ENCODE data around the gene DNAH1.

DNAH1 gene

DNA sequence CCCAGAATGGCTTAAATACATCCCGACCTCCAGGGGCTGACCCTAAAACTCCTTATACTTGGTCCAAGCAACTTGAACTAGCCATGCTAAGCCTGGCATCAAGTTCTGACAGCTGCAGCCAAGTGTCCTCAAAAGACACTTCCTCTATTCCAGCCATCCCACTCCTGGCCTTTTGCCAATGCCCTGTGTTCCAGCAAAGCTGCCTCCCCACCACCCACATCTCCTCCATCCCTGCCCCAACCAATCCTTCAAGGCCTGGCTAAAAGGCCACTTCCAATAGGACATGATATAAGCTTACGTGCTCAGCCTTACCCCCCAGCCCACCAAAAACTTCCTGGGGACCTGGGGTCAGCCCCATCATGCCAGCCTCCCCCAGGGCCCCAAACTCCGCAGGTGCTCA lies 87.8 kb downstream of the DNAH1 start:
- H3K4me3 ChIP-seq (ENCODE audit: insufficient read depth in 1 of 2, low read depth in 1 of 2, low read length in 2 of 2): no peak overlapping the region
- no peak overlapping the region for H2BK15ac ChIP-seq (ENCODE audit: low read depth, poor library complexity, severe bottlenecking)
- no peak overlapping the region for H3K14ac ChIP-seq (ENCODE audit: low read length in 2 of 2)
- H3K36me3 ChIP-seq (ENCODE audit: control insufficient read depth in 1 of 2, insufficient read depth in 2 of 2, low read depth in 1 of 2, low read length in 2 of 2): peaks cover 93 to 95% of the 10 kb centered on the region in 2 experiments
- H2BK5ac ChIP-seq (ENCODE audit: low read depth, low read length, poor library complexity, severe bottlenecking): no peak overlapping the region
- no peak overlapping the region for H3K23ac ChIP-seq (ENCODE audit: low read length in 2 of 2)
- H4K91ac ChIP-seq (ENCODE audit: low read length): no peak overlapping the region
- H3K9me3 ChIP-seq (ENCODE audit: control insufficient read depth, low read length): no peaks in the 10 kb centered on the region
- H2AK5ac ChIP-seq (ENCODE audit: low read length, severe bottlenecking): no peak overlapping the region
- 98% methylated on average over 3 of the region's 3 CpGs for WGBS
- peaks cover 12% of the 10 kb centered on the region for H3K4me1 ChIP-seq (ENCODE audit: control insufficient read depth, insufficient read depth, low read depth, low read length)
- H3K9ac ChIP-seq (ENCODE audit: low read length): no peak overlapping the region
- H3K4ac ChIP-seq (ENCODE audit: low read depth in 1 of 2, low read length in 2 of 2): no peak overlapping the region
- H3K27ac ChIP-seq (ENCODE audit: low read length, poor library complexity, severe bottlenecking): no peak overlapping the region
- no peak for DNase-seq
- H3K27me3 ChIP-seq (ENCODE audit: control insufficient read depth in 1 of 2, insufficient read depth in 1 of 2, low read length in 2 of 2): no peaks in the 10 kb centered on the region
- no peak overlapping the region for H4K8ac ChIP-seq (ENCODE audit: low read length)
- no peak overlapping the region for H3K18ac ChIP-seq (ENCODE audit: low read depth in 1 of 2, low read length in 2 of 2)
- no peak overlapping the region for H3K4me2 ChIP-seq (ENCODE audit: low read length, poor library complexity, severe bottlenecking)
- H3K79me1 ChIP-seq (replicated peaks; ENCODE audit: low read length, poor library complexity, severe bottlenecking): peaks cover 46% of the 10 kb centered on the region
- H2AFZ ChIP-seq (ENCODE audit: low read depth, low read length): no peak overlapping the region
- H2BK120ac ChIP-seq (ENCODE audit: low read depth, low read length): no peak overlapping the region
- no peak overlapping the region for H2BK12ac ChIP-seq (ENCODE audit: low read length in 2 of 2)

GRCh38 chr3:52404391-52404790 lies 88.3 kb downstream of the DNAH1 start:
- Histone ChIP-seq H4K91ac (ENCODE audit: low read length) (no peak overlapping the region), H3K9ac (ENCODE audit: low read length) (no peak overlapping the region), H3K14ac (ENCODE audit: low read length in 2 of 2) (no peak overlapping the region), H3K4ac (ENCODE audit: low read depth in 1 of 2, low read length in 2 of 2) (no peak overlapping the region), H3K27ac (ENCODE audit: low read length, poor library complexity, severe bottlenecking) (no peak overlapping the region), H2BK15ac (ENCODE audit: low read depth, poor library complexity, severe bottlenecking) (no peak overlapping the region), H3K79me1 (replicated peaks; ENCODE audit: low read length, poor library complexity, severe bottlenecking) (peaks cover 48% of the 10 kb centered on the region), H2AK5ac (ENCODE audit: low read length, severe bottlenecking) (no peak overlapping the region), H3K27me3 (ENCODE audit: control insufficient read depth in 1 of 2, insufficient read depth in 1 of 2, low read length in 2 of 2) (no peaks in the 10 kb centered on the region), H4K8ac (ENCODE audit: low read length) (no peak overlapping the region), H3K4me2 (ENCODE audit: low read length, poor library complexity, severe bottlenecking) (no peak overlapping the region), H3K18ac (ENCODE audit: low read depth in 1 of 2, low read length in 2 of 2) (no peak overlapping the region), H3K36me3 (ENCODE audit: control insufficient read depth in 1 of 2, insufficient read depth in 2 of 2, low read depth in 1 of 2, low read length in 2 of 2) (peaks cover 89 to 91% of the 10 kb centered on the region in 2 experiments), H3K4me1 (ENCODE audit: control insufficient read depth, insufficient read depth, low read depth, low read length) (peaks cover 15% of the 10 kb centered on the region), H2BK5ac (ENCODE audit: low read depth, low read length, poor library complexity, severe bottlenecking) (no peak overlapping the region), H2BK120ac (ENCODE audit: low read depth, low read length) (no peak overlapping the region), H3K4me3 (ENCODE audit: insufficient read depth in 1 of 2, low read depth in 1 of 2, low read length in 2 of 2) (no peak overlapping the region), H2AFZ (ENCODE audit: low read depth, low read length) (no peak overlapping the region), H3K23ac (ENCODE audit: low read length in 2 of 2) (no peak overlapping the region), H3K9me3 (ENCODE audit: control insufficient read depth, low read length) (no peaks in the 10 kb centered on the region), H2BK12ac (ENCODE audit: low read length in 2 of 2) (no peak overlapping the region)
- no peak for DNase-seq
- 96% methylated on average over 10 of the region's 10 CpGs for WGBS

DNA sequence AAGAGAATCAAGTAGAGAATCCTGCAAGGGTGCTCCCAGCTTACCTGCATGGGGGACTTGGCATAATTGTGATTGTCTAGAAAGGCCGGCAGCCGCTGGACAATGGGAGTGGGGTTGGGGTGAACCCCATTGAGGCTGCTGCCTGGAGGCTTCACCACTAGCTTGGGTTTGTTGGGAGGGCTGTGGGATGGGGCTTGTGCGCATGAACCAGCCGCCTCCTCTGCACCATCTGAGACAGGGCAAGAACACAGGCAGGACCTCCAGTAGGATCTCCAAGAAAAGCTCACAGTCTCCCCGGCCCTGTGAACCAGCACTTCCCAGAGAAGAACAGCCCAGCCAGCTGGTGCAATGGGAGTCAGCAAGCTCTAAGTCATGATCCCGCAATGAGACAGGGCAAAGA lies 88.9 kb downstream of the DNAH1 start:
- Histone ChIP-seq H3K4me3 (ENCODE audit: insufficient read depth in 1 of 2, low read depth in 1 of 2, low read length in 2 of 2) (no peak overlapping the region), H4K8ac (ENCODE audit: low read length) (no peak overlapping the region)

GRCh38 chr3:52405601-52406110 lies 89.5 kb downstream of the DNAH1 start:
- Histone ChIP-seq H3K79me1 (replicated peaks; ENCODE audit: low read length, poor library complexity, severe bottlenecking) (peaks cover 49% of the 10 kb centered on the region), H2BK120ac (ENCODE audit: low read depth, low read length) (no peak overlapping the region), H4K8ac (ENCODE audit: low read length) (no peak overlapping the region), H3K23ac (ENCODE audit: low read length in 2 of 2) (no peak overlapping the region), H3K14ac (ENCODE audit: low read length in 2 of 2) (no peak overlapping the region), H3K4ac (ENCODE audit: low read depth in 1 of 2, low read length in 2 of 2) (no peak overlapping the region), H3K9me3 (ENCODE audit: control insufficient read depth, low read length) (no peaks in the 10 kb centered on the region), H2BK5ac (ENCODE audit: low read depth, low read length, poor library complexity, severe bottlenecking) (no peak overlapping the region), H4K91ac (ENCODE audit: low read length) (no peak overlapping the region), H3K9ac (ENCODE audit: low read length) (no peak overlapping the region), H2BK15ac (ENCODE audit: low read depth, poor library complexity, severe bottlenecking) (no peak overlapping the region), H2AFZ (ENCODE audit: low read depth, low read length) (no peak overlapping the region), H3K36me3 (ENCODE audit: control insufficient read depth in 1 of 2, insufficient read depth in 2 of 2, low read depth in 1 of 2, low read length in 2 of 2) (peaks cover 77 to 80% of the 10 kb centered on the region in 2 experiments), H2BK12ac (ENCODE audit: low read length in 2 of 2) (no peak overlapping the region), H3K18ac (ENCODE audit: low read depth in 1 of 2, low read length in 2 of 2) (no peak overlapping the region), H3K4me1 (ENCODE audit: control insufficient read depth, insufficient read depth, low read depth, low read length) (peaks cover 14% of the 10 kb centered on the region), H2AK5ac (ENCODE audit: low read length, severe bottlenecking) (no peak overlapping the region), H3K4me2 (ENCODE audit: low read length, poor library complexity, severe bottlenecking) (no peak overlapping the region), H3K27me3 (ENCODE audit: control insufficient read depth in 1 of 2, insufficient read depth in 1 of 2, low read length in 2 of 2) (no peaks in the 10 kb centered on the region), H3K4me3 (ENCODE audit: insufficient read depth in 1 of 2, low read depth in 1 of 2, low read length in 2 of 2) (no peak overlapping the region), H3K27ac (ENCODE audit: low read length, poor library complexity, severe bottlenecking) (no peak overlapping the region)
- DNase-seq: no peak
- WGBS: 98% methylated on average over 4 of the region's 4 CpGs

More for the DNA sequence above, 88.9 kb downstream of the DNAH1 start:
- no peak for DNase-seq
- no peak overlapping the region for H2AFZ ChIP-seq (ENCODE audit: low read depth, low read length)
- no peak overlapping the region for H3K27ac ChIP-seq (ENCODE audit: low read length, poor library complexity, severe bottlenecking)
- H2BK15ac ChIP-seq (ENCODE audit: low read depth, poor library complexity, severe bottlenecking): no peak overlapping the region
- no peak overlapping the region for H3K4me2 ChIP-seq (ENCODE audit: low read length, poor library complexity, severe bottlenecking)
- WGBS: 95% methylated on average over 6 of the region's 6 CpGs
- H3K4me1 ChIP-seq (ENCODE audit: control insufficient read depth, insufficient read depth, low read depth, low read length): peaks cover 14% of the 10 kb centered on the region
- H3K27me3 ChIP-seq (ENCODE audit: control insufficient read depth in 1 of 2, insufficient read depth in 1 of 2, low read length in 2 of 2): no peaks in the 10 kb centered on the region
- no peak overlapping the region for H4K91ac ChIP-seq (ENCODE audit: low read length)
- no peak overlapping the region for H3K23ac ChIP-seq (ENCODE audit: low read length in 2 of 2)
- no peak overlapping the region for H3K4ac ChIP-seq (ENCODE audit: low read depth in 1 of 2, low read length in 2 of 2)
- H3K18ac ChIP-seq (ENCODE audit: low read depth in 1 of 2, low read length in 2 of 2): no peak overlapping the region
- H2BK5ac ChIP-seq (ENCODE audit: low read depth, low read length, poor library complexity, severe bottlenecking): no peak overlapping the region
- H3K9me3 ChIP-seq (ENCODE audit: control insufficient read depth, low read length): no peaks in the 10 kb centered on the region
- no peak overlapping the region for H3K9ac ChIP-seq (ENCODE audit: low read length)
- H3K36me3 ChIP-seq (ENCODE audit: control insufficient read depth in 1 of 2, insufficient read depth in 2 of 2, low read depth in 1 of 2, low read length in 2 of 2): peaks cover 83 to 86% of the 10 kb centered on the region in 2 experiments
- H2AK5ac ChIP-seq (ENCODE audit: low read length, severe bottlenecking): no peak overlapping the region
- H3K79me1 ChIP-seq (replicated peaks; ENCODE audit: low read length, poor library complexity, severe bottlenecking): peaks cover 49% of the 10 kb centered on the region
- no peak overlapping the region for H3K14ac ChIP-seq (ENCODE audit: low read length in 2 of 2)
- H2BK12ac ChIP-seq (ENCODE audit: low read length in 2 of 2): no peak overlapping the region
- no peak overlapping the region for H2BK120ac ChIP-seq (ENCODE audit: low read depth, low read length)

All from mesenchymal stem cell (in vitro differentiated cells and primary cell).